SK-N-MC (cell line): ENCODE results near the gene RNF215.

ENCODE experiments used
- EZH2 ChIP-seq: fragments of 200-600 bp; sonication (generic); IDR thresholded peaks from one replicate; pipeline ENCODE4 v1.6.1; 2017; ENCODE audit warnings: antibody characterized with exemption
- FOXP2 ChIP-seq: optimal IDR thresholded peaks from 2 replicates; pipeline ENCODE3; 2011; ENCODE audit warnings: mild to moderate bottlenecking, moderate library complexity; ENCODE audit not compliant: insufficient read depth; ENCODE audit errors: extremely low read length, control extremely low read depth
- POLR2AphosphoS5 ChIP-seq: IDR thresholded peaks from 2 replicates; pipeline ENCODE4 v1.6.1; 2012; ENCODE audit warnings: mild to moderate bottlenecking, low read depth, low read length, borderline replicate concordance

GRCh38 chr22:30414525-30415047 lies 27.4 kb upstream of the RNF215 start:
- TF ChIP-seq POLR2AphosphoS5, result no peak
- TF ChIP-seq EZH2, result no peak
- TF ChIP-seq FOXP2, result no peak
